Hematopoietic multipotent progenitor cell treated with erythropoietin and hydrocortisone succinate and interleukin-3 and kit ligand, for 4 days (in vitro differentiated cells): ENCODE results near the gene UBAP1L.
A peak's percentile ranks its signal among the peaks of the same experiment; 100 is the strongest.
"Not testable (repeated sequence)": the region's sequence is repeated elsewhere in the genome, so short reads cannot be mapped to it uniquely, and the experiment has no call there.

Source experiments
- DNase-seq: peaks from one replicate; pipeline ENCODE4 v3.0.0-alpha.2; 2015

The UBAP1L gene

DNA sequence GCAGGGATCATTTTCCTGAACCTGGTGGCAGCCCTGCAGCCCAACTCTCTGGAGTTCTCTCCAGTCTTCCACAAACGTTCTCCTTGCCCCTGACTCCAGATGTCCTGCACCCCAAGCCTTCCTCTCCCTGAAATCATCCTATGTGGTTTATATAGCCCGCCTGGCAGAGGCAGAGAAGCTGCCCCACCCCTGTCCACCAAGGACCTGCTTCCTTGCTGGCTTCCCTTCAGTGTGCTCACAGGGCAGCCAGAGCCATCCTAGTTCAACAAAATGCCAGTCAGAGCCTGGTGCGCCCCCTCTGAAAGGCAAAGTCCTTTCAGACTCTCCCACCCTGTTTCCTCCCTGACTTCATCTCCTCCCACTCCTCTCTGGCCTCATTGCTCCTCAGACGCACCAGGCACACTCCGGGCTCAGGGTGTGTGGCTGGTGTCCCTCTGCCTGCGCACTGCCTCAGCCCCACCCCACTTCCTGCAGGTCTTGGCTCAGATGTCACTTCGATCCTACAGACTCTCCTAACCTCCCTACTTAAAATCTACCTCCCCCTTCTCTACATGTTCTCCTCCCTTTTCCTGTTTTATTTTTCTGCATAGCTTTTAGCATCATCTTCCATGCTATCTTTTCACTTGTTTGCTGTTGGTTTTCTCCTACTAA, 32.6 kb downstream of the UBAP1L start:
- DNase-seq, result peak; percentile 51

DNA sequence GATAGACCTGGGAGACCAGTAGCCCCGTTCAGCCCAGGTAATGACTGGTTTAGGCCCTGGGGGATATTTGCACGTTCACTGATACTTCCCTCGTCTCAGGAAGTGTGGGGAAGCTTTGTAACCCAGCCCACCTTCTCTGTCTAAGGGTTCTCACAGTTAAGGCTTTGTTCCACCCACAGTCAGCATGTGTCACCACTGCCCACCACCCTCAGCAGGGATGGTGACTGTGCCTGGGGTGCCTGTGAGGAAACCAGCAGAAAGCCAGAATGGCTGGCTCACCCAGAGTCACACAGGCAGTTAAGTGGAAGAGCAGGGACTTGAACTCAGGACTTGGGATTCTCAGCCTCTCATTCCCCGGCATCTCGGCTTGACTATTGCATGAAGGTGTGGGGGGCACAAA, 33.2 kb downstream of the UBAP1L start:
- no peak for DNase-seq

DNA sequence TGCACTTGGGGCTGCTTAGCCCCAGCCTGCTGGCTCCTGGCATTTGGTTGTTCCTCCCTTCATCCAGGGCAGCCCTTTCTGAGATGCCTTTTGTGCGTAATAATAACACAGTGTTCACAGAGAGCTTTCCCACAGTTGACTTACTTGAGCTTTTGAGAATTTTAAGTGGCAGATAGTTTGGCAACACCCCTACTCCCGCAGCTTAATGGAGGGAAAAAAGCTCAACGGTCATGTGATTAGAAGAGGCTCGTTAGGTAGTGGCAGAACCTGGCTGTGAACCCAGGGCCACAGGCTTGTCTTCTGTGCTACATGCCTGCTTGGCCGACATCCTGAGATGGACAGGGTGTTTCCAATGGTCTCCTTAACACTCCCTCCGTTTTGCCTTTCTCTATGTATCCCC, 33.7 kb downstream of the UBAP1L start:
- no peak for DNase-seq

DNA sequence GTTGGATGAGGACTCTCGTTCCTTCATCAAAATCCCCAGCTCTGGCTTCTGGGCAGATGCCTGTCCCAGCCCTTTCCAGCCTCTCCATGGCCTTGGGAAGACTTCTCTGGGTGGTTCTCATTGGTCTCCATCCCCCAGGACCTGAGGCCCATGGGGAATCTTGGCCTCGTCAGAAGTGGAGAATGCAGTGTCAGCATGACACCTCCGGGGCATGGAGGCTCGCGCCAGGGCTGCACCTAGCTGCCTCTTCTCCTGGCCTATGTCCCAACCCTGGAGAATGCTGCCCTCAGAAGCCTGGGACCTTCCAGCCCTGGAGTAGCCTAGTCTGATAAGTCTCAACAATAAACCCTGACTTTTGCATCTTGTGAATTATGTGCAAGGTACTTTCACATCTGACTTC, 35.4 kb downstream of the UBAP1L start:
- DNase-seq, result no peak

DNA sequence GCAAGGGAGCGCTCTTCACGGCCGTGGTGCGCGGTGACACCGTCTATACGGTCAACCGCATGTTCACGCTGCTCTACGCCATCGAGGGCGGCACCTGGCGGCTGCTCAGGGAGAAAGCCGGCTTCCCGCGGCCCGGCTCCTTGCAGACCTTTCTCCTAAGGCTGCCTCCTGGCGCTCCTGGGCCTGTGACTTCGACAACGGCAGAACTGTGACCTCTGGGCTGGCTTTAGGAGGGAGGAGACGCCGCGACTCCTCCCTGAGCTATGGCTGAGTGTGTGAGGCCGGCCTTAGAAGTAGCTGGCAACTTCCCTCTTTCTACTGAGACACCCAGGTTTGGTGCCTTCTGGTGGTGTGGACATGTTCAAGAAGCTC, 37.0 kb downstream of the UBAP1L start:
- peak; percentile 83 for DNase-seq

DNA sequence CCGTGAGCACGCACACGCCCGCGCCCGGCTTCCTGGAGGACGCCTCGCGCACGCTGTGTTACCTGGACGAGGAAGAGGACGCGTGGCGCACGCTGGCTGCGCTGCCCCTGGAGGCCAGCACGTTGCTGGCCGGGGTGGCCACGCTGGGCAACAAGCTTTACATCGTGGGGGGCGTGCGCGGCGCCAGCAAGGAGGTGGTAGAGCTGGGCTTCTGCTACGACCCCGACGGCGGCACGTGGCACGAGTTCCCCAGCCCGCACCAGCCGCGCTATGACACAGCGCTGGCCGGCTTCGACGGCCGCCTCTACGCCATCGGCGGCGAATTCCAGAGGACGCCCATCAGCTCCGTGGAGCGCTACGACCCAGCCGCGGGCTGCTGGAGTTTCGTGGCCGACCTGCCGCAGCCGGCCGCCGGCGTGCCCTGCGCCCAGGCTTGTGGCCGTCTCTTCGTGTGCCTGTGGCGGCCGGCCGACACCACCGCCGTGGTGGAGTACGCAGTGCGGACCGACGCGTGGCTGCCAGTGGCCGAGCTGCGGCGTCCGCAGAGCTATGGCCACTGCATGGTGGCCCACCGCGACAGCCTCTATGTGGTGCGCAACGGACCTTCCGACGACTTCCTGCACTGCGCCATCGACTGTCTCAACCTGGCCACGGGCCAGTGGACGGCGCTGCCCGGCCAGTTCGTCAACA, 37.6 kb downstream of the UBAP1L start:
- no peak for DNase-seq

DNA sequence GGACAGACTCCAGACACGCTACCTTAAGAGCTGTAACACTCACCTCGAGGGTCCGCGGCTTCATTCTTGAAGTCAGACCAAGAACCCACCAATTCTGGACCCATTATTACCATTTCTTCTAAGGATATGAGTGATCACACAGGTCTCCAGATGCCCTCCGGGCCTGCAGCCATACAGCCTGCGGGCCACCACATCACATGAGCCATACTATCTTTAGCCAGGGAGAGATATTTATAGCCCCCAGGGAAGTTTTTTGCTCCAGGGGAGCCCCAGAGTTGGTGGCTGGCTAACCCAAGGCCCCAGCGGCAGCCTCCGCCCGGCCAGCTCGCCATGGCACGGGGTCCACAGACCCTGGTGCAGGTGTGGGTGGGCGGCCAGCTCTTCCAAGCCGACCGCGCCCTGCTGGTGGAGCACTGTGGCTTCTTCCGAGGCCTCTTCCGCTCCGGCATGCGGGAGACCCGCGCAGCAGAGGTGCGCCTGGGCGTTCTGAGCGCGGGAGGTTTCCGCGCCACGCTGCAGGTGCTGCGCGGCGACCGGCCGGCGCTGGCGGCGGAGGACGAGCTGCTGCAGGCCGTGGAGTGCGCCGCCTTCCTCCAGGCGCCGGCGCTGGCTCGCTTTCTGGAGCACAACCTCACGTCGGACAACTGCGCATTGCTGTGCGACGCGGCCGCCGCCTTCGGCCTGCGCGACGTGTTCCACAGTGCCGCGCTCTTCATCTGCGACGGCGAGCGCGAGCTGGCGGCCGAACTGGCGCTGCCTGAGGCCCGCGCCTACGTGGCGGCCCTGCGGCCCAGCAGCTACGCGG, 38.3 kb downstream of the UBAP1L start, which contains the start of gene KBTBD13:
Gene KBTBD13 (plus strand): TSS at position 261 of the 805 bp plus-strand sequence. CDS start 70 bp downstream, at position 331.
- no peak for DNase-seq

DNA sequence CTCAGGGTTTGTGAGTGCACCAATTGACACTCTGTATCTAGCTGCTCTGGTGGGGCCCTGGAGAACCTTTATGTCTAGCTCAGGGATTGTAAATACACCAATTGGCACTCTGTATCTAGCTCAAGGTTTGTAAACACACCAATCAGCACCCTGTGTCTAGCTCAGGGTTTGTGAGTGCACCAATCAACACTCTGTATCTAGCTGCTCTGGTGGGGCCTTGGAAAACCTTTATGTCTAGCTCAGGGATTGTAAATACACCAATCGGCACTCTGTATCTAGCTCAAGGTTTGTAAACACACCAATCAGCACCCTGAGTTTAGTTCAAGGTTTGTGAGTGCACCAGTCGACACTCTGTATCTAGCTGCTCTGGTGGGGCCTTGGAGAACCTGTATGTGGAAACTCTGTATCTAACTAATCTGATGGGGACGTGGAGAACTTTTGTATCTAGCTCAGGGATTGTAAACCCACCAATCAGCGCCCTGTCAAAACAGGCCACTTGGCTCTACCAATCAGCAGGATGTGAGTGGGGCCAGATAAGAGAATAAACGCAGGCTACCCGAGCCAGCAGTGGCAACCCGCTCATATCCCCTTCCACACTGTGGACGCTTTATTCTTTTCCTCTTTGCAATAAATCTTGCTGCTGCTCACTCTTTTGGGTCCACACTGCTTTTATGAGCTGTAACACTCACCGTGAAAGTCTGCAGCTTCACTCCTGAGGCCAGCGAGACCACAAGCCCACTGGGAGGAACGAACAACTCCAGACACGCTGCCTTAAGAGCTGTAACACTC, 39.2 kb downstream of the UBAP1L start:
- peak; percentile 59 for DNase-seq

DNA sequence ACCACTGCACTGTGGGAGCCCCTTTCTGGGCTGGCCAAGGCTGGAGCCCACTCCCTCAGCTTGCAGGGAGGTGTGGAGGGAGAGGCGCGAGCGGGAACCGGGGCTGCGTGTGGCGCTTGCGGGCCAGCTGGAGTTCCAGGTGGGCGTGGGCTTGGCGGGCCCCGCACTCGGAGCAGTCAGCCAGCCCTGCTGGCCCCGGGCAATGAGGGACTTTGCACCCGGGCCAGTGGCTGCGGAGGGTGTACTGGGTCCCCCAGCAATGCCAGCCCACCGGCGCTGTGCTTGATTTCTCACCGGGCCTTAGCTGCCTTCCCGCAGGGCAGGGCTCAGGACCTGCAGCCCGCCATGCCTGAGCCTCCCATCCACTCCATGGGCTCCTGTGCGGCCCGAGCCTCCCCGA, 40.1 kb downstream of the UBAP1L start:
- DNase-seq, result not testable (repeated sequence)

DNA sequence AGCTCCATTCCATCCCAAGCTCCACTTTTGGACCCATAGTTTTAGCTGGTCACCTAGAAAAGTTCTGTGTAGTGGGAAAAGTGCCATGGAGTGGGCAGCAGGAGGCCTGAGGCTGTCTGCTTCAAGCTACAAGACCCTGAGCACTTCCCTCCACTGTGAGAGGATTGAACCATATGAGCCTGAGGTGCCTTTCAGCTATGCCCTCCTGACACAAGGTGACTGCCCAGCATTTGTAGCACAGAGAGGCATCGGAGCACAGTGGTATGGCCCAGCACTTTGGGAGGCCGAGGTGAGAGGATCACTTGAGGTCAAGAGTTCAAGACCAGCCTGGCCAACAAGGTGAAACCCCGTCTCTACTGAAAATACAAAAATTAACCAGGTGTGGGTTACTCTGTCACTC, 42.4 kb downstream of the UBAP1L start:
- DNase-seq, result no peak

DNA sequence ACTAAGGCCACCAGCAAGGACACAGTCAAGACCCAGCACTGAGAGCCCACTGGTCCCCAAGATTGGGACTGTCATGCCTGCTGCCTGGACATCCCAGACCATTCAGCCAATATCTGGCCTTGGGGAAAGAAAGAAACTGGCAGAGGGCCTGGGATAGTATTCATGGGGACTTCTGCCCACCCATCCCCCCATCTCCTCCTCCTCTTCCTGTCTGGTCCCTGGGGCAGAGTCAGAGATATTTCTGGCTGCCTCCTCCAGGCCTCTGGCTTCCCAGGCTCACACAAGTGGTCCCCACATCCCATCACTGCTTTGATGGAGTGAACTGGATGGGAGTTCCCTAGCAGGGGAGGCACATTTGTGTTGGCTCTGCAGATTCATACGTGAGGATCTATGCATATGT, 43.0 kb downstream of the UBAP1L start:
- DNase-seq, result no peak

DNA sequence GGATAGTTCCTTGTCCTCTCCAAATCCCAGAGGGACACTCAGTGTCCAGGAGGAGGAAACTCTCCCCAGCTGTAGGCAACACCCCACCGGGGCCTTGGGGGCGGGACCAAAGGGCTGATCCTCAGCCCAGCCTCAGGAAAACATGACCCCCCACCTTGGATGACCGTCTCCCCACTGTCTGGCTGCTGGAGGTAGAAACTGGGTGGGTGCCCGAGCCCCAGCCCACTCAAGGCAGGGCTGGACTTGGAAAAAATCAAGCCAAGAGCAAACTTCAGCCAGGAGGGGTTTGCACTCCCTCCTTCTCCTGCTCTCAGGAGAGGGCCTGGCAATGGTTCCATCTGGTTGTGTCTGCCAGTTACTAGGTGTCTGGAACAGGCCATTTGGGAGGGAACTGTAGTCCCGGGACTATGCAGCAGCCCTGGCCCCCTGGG, 43.6 kb downstream of the UBAP1L start:
- DNase-seq, result no peak

DNA sequence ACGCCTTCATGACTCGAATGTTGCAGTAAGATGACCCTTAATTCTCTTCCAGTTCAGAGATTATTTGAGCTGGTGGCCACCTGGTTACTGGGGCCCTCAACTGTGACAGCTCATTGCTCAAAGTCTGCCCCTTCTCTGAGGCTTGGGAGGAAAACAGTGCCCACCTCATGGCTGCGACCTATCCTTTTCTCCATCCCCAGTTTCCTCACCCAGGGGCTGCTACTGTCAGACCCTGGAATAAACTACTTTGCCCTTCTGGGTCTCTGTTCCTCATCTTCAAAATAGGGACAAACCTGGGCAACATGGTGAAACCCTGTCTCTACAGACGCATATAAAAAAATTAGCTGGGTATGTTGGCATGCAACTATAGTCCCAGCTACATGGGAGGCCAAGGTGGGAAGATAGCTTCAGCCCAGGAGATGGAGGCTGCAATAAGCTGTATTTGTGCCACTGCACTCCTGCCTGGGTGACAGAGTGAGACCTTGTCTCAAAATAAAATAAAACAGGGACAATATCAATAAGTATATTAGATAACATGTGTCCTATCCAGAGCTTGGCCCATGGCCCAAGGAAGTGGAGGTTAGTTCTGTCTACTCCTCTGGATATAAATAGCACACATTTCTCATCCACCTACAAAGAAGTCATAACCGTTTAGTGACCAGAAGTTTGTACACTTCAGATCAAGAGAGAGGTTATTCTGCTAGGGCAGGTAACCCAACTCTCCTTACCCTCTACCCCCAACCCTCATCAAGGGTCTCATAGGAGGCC, 45.0 kb downstream of the UBAP1L start:
- no peak for DNase-seq

DNA sequence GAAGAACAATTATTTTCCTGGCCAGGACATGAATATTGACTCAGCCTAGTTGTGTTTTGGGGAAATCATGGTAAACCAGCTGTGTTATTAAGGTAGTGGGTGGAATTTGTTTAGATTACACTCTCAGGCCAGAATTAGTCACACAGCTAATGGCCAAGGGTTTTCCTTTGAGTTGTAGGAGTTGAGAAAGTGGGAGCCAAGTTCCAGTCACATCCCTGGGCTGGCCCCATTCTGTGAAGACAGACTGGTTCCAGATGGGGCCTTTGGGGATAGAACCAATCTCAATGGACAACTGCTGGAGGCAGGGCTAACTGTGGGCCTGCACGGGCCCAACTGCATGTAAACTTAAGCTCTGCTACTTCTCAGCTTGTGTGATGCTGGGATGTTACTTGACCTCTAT, 45.8 kb downstream of the UBAP1L start:
- no peak for DNase-seq

DNA sequence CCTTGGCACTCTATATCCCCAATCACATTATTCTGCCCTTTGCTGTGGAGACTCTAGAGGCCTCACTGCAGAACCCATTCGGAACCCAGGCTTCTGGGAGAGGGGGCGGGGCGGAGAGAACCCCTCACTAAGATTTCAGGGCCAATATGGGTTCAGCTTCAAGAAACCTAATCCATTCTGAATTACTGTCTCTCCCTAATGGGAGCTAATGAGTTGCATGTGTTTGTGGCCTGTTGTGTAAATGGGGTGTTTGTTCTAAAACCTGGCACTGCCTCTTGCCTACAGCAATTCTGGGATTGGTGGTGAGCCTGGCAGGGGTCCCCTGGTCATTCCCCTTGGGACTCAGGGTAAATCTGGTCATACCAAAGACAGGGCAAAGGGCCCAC, 46.6 kb downstream of the UBAP1L start:
- DNase-seq, result no peak

DNA sequence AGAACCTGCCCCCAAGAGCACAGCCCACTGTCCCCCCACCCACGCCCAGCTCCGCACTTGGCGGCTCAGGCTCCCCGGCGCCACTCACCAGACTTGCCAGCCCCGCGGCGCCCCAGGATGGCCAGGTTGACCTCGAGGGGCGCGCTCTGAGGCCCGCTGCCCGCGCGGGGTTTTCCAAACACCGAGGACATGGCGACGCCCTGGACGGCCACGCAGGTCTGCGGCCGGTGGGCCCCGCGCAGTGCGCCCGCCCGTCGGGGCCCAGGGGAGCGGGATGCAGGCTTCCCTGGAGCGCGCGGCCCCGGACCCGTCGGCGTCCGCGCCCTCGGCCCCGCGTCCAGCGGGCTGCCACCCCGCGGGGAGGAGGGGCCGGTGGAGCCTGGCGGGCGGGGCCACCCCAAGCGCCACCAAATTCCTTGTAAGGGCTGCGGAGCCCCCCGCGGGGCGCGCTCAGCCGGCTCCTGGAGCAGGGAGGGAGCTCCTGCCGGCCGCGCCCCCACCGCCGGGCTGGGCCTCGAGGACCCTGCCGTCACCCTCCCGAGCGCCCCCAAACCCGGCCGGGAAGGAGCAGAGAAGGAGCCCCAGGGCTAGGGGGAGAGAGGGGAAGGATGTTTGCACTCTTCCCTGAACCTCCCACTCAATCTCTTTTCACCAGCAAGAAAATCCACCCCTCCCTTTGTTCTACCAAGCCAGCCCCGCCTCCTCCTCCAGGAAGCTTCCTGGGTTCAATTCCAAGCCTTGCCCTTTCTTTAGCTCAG, 47.2 kb downstream of the UBAP1L start, which contains the start of gene RASL12:
Gene RASL12 (minus strand): TSS at position 347 of the 758 bp plus-strand sequence. CDS start 156 bp downstream, at position 191.
- DNase-seq, result no peak

DNA sequence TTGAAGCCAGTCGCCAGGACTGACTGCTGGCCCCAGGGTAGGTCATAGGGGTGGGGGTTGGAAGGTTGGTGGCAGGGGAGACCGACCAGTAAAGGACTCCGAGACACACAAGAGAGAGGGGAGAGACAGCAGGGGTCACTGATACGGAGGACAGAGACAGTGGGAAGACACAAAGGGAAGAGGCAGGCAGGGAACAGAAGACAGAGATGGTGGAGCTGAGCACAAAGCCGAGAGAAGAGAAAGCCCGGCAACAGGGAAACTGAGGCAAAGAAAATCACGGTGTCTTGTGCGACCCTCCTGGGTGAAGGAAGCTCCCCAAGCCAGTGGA, 47.7 kb downstream of the UBAP1L start:
- no peak for DNase-seq

DNA sequence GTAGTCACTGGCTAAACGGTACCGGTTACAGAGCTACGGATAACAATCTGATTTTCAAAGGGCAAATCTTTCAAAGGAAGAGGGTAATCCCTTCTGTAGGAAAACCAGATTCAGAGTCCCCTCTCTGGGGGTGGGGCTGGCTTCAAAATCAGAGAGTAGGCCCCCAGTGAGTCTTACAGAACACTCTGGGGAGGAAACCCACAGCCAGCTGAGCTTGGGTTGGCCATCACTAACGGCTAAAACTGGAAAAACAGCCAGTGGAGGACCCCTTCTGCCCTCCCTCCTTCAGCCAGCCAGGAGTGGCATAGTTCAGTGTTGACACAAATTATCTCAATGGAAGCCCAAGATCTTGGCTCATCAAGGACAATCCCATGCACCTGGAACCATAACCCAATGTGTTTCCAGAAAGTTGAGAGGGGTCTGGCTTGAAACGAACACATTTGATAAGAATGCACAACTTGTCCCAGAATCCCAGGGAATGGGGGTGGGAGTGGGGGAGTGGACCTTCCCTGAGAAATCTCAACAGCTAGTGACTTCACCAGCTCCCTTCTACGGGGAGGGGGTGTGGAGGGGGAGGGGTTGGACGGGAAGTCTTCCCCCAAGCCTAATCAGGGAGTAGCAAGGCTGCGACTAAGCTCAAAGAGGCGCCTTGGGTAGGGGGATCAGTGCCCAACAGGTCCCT, 48.2 kb downstream of the UBAP1L start:
- DNase-seq, result no peak

DNA sequence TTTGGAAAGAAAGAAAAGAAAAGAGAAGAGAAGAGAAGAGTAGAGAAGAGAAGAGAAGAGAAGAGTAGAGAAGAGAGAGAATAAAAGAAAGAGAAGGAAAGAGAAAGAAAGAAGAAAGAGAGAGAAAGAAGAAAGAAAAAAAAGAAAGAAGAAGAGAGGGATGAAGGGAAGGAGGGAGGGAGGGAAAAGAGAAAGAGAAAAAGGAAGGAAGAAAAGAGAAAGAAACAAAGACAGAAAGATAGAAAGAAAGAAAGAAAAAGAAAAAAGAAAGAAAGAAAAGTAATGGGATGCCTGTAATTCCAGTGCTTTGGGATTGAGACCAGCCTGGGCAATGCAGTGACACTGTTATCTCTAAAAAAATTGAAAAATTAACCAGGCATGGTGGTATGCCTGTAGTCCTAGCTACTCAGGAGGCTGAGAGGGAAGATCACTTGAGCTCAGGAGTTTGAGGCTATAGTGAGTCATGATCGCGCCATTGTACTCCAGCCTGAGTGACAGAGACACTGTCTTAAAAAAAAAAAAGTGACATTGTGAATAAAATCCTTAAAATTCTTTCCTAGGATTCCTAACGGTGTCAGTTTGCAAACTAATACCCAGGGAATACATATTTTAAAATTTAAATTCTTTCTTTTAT, 48.9 kb downstream of the UBAP1L start:
- DNase-seq, result no peak

DNA sequence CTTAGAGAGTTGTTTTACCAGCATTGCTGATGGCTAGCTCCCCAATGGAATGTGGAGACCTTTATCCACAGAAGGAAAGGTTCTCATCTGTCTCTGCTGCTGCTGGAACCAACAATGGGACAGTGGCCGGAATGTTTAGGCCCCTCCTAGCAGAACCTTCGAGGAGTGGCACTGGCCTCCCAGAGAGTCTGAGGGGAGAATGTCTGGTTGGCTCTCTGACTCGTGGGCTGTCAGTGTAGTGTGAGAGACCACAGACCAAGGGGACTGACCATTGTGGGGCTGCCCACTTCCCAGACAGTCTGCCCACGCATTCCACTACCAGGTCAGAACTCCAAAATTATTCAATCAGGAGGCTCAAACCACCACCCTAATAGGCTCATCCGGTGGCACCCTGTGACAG, 52.3 kb downstream of the UBAP1L start:
- DNase-seq, result no peak
